ENCODE measurements around the gene BCAS3.

DNA sequence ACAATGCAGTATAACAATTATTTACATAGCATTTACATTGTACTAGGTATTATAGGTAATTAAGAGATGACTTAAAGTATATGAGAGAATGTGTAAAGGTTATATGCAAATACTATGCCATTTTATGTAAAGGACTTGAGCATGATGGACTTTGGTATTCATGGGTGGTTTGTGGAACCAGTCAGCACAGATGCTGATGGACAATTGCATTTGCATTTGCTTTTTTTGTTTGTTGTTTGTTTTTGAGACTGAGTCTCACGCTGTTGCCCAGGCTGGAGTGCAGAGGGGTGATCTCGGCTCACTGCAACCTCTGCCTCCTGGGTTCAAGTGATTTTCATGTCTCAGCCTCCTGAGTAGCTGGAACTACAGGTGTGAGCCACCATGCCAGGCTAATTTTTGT is 36.0 kb downstream of the BCAS3 start:
- TF ChIP-seq POLR2A (IDR thresholded peaks at IDR 0.05), result no peak
- TF ChIP-seq, protein P1, sequence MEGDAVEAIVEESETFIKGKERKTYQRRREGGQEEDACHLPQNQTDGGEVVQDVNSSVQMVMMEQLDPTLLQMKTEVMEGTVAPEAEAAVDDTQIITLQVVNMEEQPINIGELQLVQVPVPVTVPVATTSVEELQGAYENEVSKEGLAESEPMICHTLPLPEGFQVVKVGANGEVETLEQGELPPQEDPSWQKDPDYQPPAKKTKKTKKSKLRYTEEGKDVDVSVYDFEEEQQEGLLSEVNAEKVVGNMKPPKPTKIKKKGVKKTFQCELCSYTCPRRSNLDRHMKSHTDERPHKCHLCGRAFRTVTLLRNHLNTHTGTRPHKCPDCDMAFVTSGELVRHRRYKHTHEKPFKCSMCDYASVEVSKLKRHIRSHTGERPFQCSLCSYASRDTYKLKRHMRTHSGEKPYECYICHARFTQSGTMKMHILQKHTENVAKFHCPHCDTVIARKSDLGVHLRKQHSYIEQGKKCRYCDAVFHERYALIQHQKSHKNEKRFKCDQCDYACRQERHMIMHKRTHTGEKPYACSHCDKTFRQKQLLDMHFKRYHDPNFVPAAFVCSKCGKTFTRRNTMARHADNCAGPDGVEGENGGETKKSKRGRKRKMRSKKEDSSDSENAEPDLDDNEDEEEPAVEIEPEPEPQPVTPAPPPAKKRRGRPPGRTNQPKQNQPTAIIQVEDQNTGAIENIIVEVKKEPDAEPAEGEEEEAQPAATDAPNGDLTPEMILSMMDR (IDR thresholded peaks at IDR 0.05), result no peak

Data from lower leg skin (tissue), 3 donors.